PC-3 (cell line): ENCODE measurements around the gene CRY2.

ENCODE experiments used
- CTCF ChIP-seq: fragments of 300-600 bp; sonication (generic); conservative IDR thresholded peaks from 2 replicates; pipeline ENCODE4 v1.5.1; 2017; ENCODE audit warnings: antibody characterized with exemption, low read depth, mild to moderate bottlenecking, low read length
- EZH2 ChIP-seq: fragments of 300-600 bp; sonication (generic); IDR thresholded peaks from one replicate; pipeline ENCODE4 v1.6.1; 2017; ENCODE audit warnings: antibody characterized with exemption, mild to moderate bottlenecking, low read length; ENCODE audit not compliant: unreplicated experiment
- EZH2phosphoT487 ChIP-seq: fragments of 300-600 bp; sonication (generic); IDR thresholded peaks from 2 replicates; pipeline ENCODE4 v1.6.1; 2018; ENCODE audit warnings: mild to moderate bottlenecking, antibody characterized with exemption, low read length, borderline replicate concordance

- TF ChIP-seq CTCF (no peak), EZH2 (no peak), EZH2phosphoT487 (no peak)
Measured at GRCh38 chr11:45892856-45893255, 45.6 kb downstream of the CRY2 start.
